Measurements from ENCODE around the gene MGAT5.

The MGAT5 gene

GRCh38 chr2:134333646-134334189, 79.8 kb downstream of the MGAT5 start:
- peaks cover 9% of the 10 kb centered on the region for H3K9me3 Mint-ChIP-seq
- no peak overlapping the region for H3K27ac Mint-ChIP-seq
- no peaks in the 10 kb centered on the region for H3K27me3 Mint-ChIP-seq
- H3K36me3 Mint-ChIP-seq: peaks cover 51% of the 10 kb centered on the region
- no peak for ATAC-seq
- H3K4me1 Mint-ChIP-seq: peaks cover 50% of the 10 kb centered on the region
- H3K4me3 Mint-ChIP-seq: no peak overlapping the region

GRCh38 chr2:134334542-134335353, 80.9 kb downstream of the MGAT5 start:
- Mint-ChIP-seq H3K9me3 (peaks cover 9% of the 10 kb centered on the region), H3K4me3 (no peak overlapping the region), H3K36me3 (peaks cover 50% of the 10 kb centered on the region), H3K27me3 (no peaks in the 10 kb centered on the region), H3K27ac (peak overlapping the region; percentile 48), H3K4me1 (peaks cover 52% of the 10 kb centered on the region)
- ATAC-seq: no peak

GRCh38 chr2:134335601-134336000, 81.7 kb downstream of the MGAT5 start:
- Mint-ChIP-seq H3K9me3 (peaks cover 9% of the 10 kb centered on the region), H3K4me1 (peaks cover 53% of the 10 kb centered on the region), H3K4me3 (no peak overlapping the region), H3K27me3 (no peaks in the 10 kb centered on the region), H3K27ac (peak overlapping the region; percentile 48), H3K36me3 (peaks cover 56% of the 10 kb centered on the region)
- ATAC-seq: no peak

- Mint-ChIP-seq H3K4me1 (peaks cover 57% of the 10 kb centered on the region), H3K4me3 (no peak overlapping the region), H3K27me3 (no peaks in the 10 kb centered on the region), H3K9me3 (peaks cover 7% of the 10 kb centered on the region), H3K36me3 (peaks cover 54% of the 10 kb centered on the region), H3K27ac (peak overlapping the region; percentile 48)
- peak; percentile 93 for ATAC-seq
These were observed 82.5 kb downstream of the MGAT5 start for GRCh38 chr2:134336352-134336751.

- peaks cover 52% of the 10 kb centered on the region for H3K36me3 Mint-ChIP-seq
- no peak for ATAC-seq
- H3K4me3 Mint-ChIP-seq: no peak overlapping the region
- peak overlapping the region; percentile 48 for H3K27ac Mint-ChIP-seq
- no peaks in the 10 kb centered on the region for H3K27me3 Mint-ChIP-seq
- peaks cover 4% of the 10 kb centered on the region for H3K9me3 Mint-ChIP-seq
- peaks cover 53% of the 10 kb centered on the region for H3K4me1 Mint-ChIP-seq
These were observed 83.0 kb downstream of the MGAT5 start for GRCh38 chr2:134336921-134337320.

GRCh38 chr2:134337631-134338030, 83.8 kb downstream of the MGAT5 start:
- peaks cover 53% of the 10 kb centered on the region for H3K4me1 Mint-ChIP-seq
- no peaks in the 10 kb centered on the region for H3K27me3 Mint-ChIP-seq
- H3K9me3 Mint-ChIP-seq: peaks cover 4% of the 10 kb centered on the region
- H3K4me3 Mint-ChIP-seq: no peak overlapping the region
- peak overlapping the region; percentile 48 for H3K27ac Mint-ChIP-seq
- H3K36me3 Mint-ChIP-seq: peaks cover 55% of the 10 kb centered on the region
- ATAC-seq: no peak

GRCh38 chr2:134338208-134338607, 84.3 kb downstream of the MGAT5 start:
- no peaks in the 10 kb centered on the region for H3K27me3 Mint-ChIP-seq
- no peak for ATAC-seq

GRCh38 chr2:134341476-134341875, 87.6 kb downstream of the MGAT5 start:
- no peak for ATAC-seq
- no peak overlapping the region for H3K4me3 Mint-ChIP-seq
- H3K27ac Mint-ChIP-seq: no peak overlapping the region
- peaks cover 2% of the 10 kb centered on the region for H3K9me3 Mint-ChIP-seq
- no peaks in the 10 kb centered on the region for H3K27me3 Mint-ChIP-seq
- peaks cover 24% of the 10 kb centered on the region for H3K4me1 Mint-ChIP-seq
- peaks cover 79% of the 10 kb centered on the region for H3K36me3 Mint-ChIP-seq

More at GRCh38 chr2:134338208-134338607, 84.3 kb downstream of the MGAT5 start:
- H3K4me3 Mint-ChIP-seq: no peak overlapping the region
- H3K27ac Mint-ChIP-seq: peak overlapping the region; percentile 48
- peaks cover 61% of the 10 kb centered on the region for H3K36me3 Mint-ChIP-seq
- peaks cover 4% of the 10 kb centered on the region for H3K9me3 Mint-ChIP-seq
- H3K4me1 Mint-ChIP-seq: peaks cover 53% of the 10 kb centered on the region

- Mint-ChIP-seq H3K9me3 (no peaks in the 10 kb centered on the region), H3K27ac (no peak overlapping the region), H3K36me3 (peaks cover 62% of the 10 kb centered on the region), H3K27me3 (no peaks in the 10 kb centered on the region), H3K4me1 (peaks cover 8% of the 10 kb centered on the region), H3K4me3 (no peak overlapping the region)
- no peak for ATAC-seq
These were observed 91.3 kb downstream of the MGAT5 start for GRCh38 chr2:134344954-134345697.

GRCh38 chr2:134346141-134346540, 92.3 kb downstream of the MGAT5 start:
- H3K27me3 Mint-ChIP-seq: no peaks in the 10 kb centered on the region
- no peak overlapping the region for H3K4me3 Mint-ChIP-seq
- H3K36me3 Mint-ChIP-seq: peaks cover 59% of the 10 kb centered on the region
- no peak overlapping the region for H3K27ac Mint-ChIP-seq
- peaks cover 5% of the 10 kb centered on the region for H3K4me1 Mint-ChIP-seq
- ATAC-seq: no peak
- H3K9me3 Mint-ChIP-seq: no peaks in the 10 kb centered on the region

GRCh38 chr2:134347756-134348155, 93.9 kb downstream of the MGAT5 start:
- H3K27ac Mint-ChIP-seq: peak overlapping the region; percentile 32
- H3K27me3 Mint-ChIP-seq: no peaks in the 10 kb centered on the region
- no peak overlapping the region for H3K4me3 Mint-ChIP-seq
- H3K4me1 Mint-ChIP-seq: peaks cover 16% of the 10 kb centered on the region
- H3K9me3 Mint-ChIP-seq: no peaks in the 10 kb centered on the region
- H3K36me3 Mint-ChIP-seq: peaks cover 64% of the 10 kb centered on the region
- ATAC-seq: no peak

- Mint-ChIP-seq H3K4me3 (no peak overlapping the region), H3K4me1 (peaks cover 21% of the 10 kb centered on the region), H3K27me3 (no peaks in the 10 kb centered on the region), H3K9me3 (no peaks in the 10 kb centered on the region), H3K36me3 (peaks cover 64% of the 10 kb centered on the region), H3K27ac (peak overlapping the region; percentile 32)
- ATAC-seq: no peak
These were observed 94.4 kb downstream of the MGAT5 start for GRCh38 chr2:134348239-134348638.

- no peak for ATAC-seq
- H3K4me1 Mint-ChIP-seq: peaks cover 21% of the 10 kb centered on the region
- H3K27ac Mint-ChIP-seq: peak overlapping the region; percentile 32
- peaks cover 64% of the 10 kb centered on the region for H3K36me3 Mint-ChIP-seq
- no peaks in the 10 kb centered on the region for H3K9me3 Mint-ChIP-seq
- no peaks in the 10 kb centered on the region for H3K27me3 Mint-ChIP-seq
- H3K4me3 Mint-ChIP-seq: no peak overlapping the region
These were observed 94.9 kb downstream of the MGAT5 start for GRCh38 chr2:134348760-134349159.

- Mint-ChIP-seq H3K27ac (no peak overlapping the region), H3K4me3 (no peak overlapping the region), H3K27me3 (no peaks in the 10 kb centered on the region), H3K9me3 (no peaks in the 10 kb centered on the region), H3K4me1 (peaks cover 21% of the 10 kb centered on the region), H3K36me3 (peaks cover 60% of the 10 kb centered on the region)
- no peak for ATAC-seq
These were observed 97.1 kb downstream of the MGAT5 start for GRCh38 chr2:134351016-134351415.

- peak overlapping the region; percentile 9 for H3K27ac Mint-ChIP-seq
- H3K27me3 Mint-ChIP-seq: no peaks in the 10 kb centered on the region
- no peak overlapping the region for H3K4me3 Mint-ChIP-seq
- H3K36me3 Mint-ChIP-seq: peaks cover 62% of the 10 kb centered on the region
- no peaks in the 10 kb centered on the region for H3K9me3 Mint-ChIP-seq
- peaks cover 25% of the 10 kb centered on the region for H3K4me1 Mint-ChIP-seq
- ATAC-seq: no peak
These were observed 98.0 kb downstream of the MGAT5 start for GRCh38 chr2:134351899-134352298.
